GM19238 (cell line): ENCODE data around the gene TBC1D4.

ENCODE experiments used
- DNase-seq: peaks from one replicate; pipeline ENCODE4 v3.0.0; 2011; ENCODE audit warnings: low spot score; ENCODE audit not compliant: insufficient read length

The TBC1D4 gene

DNA sequence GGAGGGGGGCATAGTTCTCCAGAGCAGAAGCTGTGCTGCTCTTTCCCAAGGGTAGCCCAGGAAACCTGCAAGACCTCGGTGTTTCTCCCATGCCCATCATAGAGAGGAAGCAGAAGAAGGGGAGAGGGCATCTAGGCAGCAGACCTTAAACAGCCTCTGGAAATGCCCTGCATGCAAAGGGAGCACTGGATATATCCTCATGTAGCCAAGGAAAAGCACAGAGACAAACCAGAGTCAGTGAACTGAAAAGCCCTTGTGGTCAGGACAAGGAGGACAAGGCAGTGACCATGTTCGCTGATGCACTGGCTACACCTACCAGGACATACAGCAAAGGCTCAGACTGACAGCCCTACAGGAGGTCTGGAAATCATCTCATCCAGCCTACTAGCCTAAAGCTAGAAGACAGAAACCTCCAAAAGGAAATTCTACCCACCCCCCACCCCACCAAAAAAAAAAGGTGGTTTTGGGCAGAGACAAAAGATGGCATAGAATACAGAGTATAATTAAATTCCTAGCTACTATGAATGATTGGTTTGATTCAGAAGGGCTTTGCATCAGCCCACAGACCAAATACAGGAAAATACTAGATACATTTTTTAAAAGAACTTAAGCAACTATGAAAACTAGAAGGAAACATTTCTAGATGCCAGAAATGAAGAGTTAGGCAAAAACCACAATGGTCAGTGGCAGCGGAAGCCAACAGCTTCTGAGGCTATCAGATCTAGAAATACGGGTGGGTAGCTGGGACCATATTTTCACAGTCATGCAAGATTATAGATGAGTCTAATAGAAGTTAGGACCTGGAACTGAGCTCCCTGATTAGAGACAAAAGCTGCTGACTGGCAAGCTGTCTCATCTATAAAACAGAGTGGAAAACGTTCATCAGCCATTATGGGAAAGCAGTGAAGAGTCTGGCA lies 4.4 kb upstream of the TBC1D4 start:
- no peak for DNase-seq

GRCh38 chr13:75485286-75486062 lies 3.5 kb upstream of the TBC1D4 start:
- no peak for DNase-seq

DNA sequence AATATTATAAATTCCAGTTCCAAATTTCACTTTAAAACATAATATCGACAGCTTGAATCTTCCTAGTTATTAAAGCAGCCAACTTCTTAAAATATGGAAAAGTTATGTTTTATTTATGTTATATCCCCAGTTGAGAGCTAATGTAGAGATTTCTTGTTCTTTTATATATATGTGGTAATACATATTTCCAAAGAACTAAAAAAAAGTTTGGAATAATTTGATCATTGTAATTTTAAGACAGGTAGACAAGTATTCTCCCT lies 781 bp upstream of the TBC1D4 start:
- DNase-seq = no peak

- DNase-seq = no peak
These were observed 546 bp downstream of the TBC1D4 start for GRCh38 chr13:75481176-75482069.

GRCh38 chr13:75480671-75481175 lies 1.2 kb downstream of the TBC1D4 start:
- no peak for DNase-seq

DNA sequence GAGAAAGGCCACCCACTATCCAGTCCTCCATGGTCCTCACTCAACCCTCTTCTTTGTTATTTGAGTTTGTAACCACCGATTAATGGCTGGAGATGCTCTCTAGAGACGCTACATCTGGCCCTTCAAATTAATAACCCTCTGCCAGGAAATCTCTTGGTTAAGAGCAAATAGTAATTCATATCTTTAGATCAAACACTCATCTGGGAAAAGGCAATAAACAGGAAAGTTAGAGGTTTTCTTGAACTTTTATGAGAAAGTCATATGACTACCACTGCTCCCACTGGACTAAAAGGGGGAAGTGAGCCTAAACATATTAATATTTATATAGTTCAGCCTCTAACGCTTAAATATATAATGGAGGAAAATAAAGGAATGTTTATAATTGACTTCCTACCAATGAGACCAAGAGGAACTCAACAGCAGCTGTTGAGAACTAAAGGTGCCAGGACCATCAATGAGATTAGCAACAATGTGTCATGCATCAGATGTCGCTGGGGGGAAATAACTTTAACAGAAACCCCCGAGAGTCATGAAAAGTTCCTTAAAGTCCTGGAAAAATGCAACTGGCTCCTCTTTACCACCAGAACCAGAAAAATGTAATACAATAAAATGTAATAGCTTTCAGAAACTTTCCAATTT lies 2.7 kb downstream of the TBC1D4 start:
- DNase-seq = no peak

- no peak for DNase-seq
These were observed 3.3 kb downstream of the TBC1D4 start for GRCh38 chr13:75478659-75479058.

GRCh38 chr13:75474956-75475355 lies 7.0 kb downstream of the TBC1D4 start:
- DNase-seq = no peak

GRCh38 chr13:75473468-75473867 lies 8.5 kb downstream of the TBC1D4 start:
- DNase-seq = no peak

- no peak for DNase-seq
These were observed 11.3 kb downstream of the TBC1D4 start for GRCh38 chr13:75470676-75471075.

- DNase-seq = no peak
These were observed 12.9 kb downstream of the TBC1D4 start for GRCh38 chr13:75469047-75469446.

DNA sequence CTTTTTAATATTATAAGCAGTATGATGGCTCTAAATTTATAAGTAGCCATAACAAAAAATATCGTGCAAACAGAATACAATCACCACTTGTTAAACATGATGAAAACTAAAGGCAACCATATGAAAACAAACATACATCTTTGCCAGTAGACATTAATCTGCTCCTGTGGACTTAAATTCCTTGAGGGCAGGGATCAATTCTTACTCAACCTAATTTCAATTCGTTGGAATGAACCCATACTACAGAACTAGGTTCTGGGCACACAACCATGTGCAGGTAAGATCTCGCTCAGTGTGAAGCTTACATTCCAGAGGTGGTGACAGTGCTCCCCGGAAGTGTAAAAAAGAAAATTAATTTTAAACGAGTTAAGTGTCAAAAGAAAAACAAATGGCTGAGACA lies 13.4 kb downstream of the TBC1D4 start:
- no peak for DNase-seq

GRCh38 chr13:75468098-75468497 lies 13.9 kb downstream of the TBC1D4 start:
- no peak for DNase-seq

DNA sequence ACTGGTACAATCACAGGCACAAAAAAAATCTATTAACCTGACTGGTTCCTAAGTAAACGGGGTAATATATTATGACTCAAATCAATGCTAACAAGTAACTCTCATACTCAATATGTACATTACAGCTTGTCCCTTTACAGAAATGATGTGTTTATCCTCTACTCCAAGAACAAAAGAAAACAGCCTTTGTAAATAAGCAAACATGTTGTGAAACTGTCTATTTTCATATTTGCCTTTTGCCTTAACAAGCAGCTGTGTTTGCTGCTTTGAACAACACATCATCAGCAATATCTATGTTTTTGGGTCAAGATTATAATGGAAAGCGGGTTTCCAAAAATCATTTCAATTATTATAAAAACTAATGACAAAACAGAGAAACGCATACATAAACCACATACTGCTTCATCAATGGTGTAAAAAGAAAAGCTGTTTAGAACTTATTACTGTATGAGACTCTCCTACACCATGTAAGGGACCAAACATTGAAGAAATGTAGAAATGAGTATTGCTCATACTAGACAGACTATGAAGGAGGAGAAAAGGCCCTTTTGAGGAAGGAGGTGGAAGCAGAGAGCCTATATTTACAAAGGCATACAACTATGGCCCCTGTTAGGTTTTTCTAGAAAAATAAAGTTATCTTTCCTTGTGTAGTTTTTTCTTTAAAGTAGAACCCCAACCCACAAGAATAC lies 14.8 kb downstream of the TBC1D4 start:
- DNase-seq = no peak

GRCh38 chr13:75465236-75465635 lies 16.7 kb downstream of the TBC1D4 start:
- no peak for DNase-seq

DNA sequence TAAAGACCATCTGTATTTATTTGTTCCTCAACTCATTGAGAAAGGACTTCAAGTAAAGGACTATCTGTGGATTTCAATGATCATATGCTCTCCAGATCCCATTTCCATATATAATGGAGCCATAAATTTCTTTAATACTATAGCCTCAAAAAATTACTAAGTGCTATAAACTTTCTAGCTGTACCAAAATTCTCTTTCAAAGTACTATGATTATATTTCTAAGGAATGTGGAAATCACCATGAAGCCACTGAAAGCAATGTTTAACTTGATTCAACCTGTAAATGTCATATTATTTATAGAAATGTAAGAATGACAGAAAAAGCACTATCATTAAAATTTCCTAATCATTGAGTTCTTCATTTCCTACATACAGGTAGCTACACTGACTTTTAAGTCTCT lies 20.7 kb downstream of the TBC1D4 start:
- no peak for DNase-seq

DNA sequence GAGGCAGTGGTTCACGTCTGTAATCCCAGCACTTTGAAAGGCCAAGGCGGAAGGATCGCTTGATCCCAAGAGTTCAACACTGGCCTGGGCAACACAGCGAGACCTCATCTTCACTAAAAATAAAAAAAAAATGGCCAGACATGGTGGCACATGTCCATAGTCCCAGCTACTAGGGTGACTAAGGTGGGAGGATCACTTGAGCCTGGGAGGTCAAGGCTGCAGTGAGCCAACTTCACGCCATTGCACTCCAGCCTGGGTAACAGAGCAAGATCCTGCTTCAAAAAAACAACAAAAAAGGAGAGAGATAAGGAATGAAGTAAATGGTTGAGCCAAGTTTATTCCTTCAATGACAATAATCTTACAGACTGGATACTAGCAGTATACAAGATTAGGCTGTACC lies 21.3 kb downstream of the TBC1D4 start:
- no peak for DNase-seq

DNA sequence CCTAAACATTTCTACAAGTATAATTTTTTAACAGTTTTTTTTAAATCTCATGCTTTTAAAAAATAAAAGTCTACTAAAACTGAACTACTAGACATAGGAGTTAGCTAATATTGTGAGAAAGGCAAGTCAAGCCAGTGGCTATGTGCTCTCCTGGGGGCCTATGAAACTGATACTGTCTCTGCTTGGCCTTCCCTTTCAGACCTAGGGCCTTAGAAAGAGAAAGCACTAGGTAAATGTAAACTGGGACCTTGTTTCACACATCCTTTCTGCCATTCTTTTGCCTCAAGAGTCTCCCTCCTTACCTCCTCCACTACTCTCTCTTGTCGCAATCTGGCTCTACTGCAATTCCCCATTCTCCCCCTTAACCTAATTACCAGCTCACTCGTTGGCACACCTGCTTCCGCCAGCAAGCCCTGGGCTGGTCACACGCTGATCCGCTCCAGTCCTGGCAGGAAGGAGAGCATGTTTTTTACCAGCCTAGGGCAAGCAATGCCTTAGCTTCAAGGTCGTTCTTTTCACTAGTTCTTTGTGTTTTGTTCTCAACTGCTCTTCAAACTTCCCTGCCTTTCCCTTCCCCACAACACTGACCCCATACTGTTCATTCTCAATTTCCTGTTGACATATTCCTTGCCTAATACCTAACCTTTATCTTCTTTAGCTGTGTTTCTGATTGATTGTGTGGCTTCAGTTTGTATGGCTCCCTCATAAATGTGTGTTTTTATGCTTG lies 23.1 kb downstream of the TBC1D4 start:
- DNase-seq = peak; percentile 35

- DNase-seq = no peak
These were observed 26.0 kb downstream of the TBC1D4 start for GRCh38 chr13:75455962-75456361.

GRCh38 chr13:75454497-75454896 lies 27.5 kb downstream of the TBC1D4 start:
- DNase-seq = no peak
